Cardiac fibroblast (primary cell): ENCODE results near the gene MYO5B.

Source experiments
- DNase-seq, 2 donors: peaks; one replicate each; pipeline versions ENCODE4 v3.0.0 to v3.0.0-alpha.2; 2010; ENCODE audit warnings: low read depth in 2 of 2
- H3K4me3 ChIP-seq, 2 donors: replicated peaks in 1 of 2; 1 replicate in 1 of 2; 2 replicates in 1 of 2; pipeline ENCODE4 v1.5.1; 2011; ENCODE audit warnings: low read depth in 2 of 2, low read length in 2 of 2, mild to moderate bottlenecking in 2 of 2, moderate library complexity in 1 of 2
- TF ChIP-seq, protein P1 (sequence below): IDR thresholded peaks from one replicate; pipeline ENCODE4 v1.5.1; 2011; ENCODE audit warnings: low read depth, mild to moderate bottlenecking, low read length, inconsistent platforms

MYO5B gene

DNA sequence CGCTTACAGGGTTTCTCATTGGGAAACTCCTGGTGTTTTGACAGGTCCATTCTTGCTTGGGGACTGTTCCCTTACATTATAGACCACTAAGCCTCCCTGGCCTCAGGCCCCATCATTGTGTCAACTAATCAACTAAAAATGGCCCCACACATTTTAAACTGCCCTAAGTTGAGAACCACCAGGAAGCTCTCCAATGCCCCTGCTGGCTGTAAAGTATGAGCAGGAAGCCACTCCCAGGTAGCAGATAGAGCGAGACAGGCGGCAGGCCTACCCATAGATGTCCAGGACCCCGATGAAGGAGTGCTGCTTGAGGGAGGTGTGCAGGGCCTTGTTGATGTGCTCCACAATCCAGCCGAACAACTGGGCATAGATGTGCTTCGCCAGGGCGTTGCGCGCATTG lies 220.9 kb downstream of the MYO5B start:
- DNase-seq, result no peak
- TF ChIP-seq, protein P1, sequence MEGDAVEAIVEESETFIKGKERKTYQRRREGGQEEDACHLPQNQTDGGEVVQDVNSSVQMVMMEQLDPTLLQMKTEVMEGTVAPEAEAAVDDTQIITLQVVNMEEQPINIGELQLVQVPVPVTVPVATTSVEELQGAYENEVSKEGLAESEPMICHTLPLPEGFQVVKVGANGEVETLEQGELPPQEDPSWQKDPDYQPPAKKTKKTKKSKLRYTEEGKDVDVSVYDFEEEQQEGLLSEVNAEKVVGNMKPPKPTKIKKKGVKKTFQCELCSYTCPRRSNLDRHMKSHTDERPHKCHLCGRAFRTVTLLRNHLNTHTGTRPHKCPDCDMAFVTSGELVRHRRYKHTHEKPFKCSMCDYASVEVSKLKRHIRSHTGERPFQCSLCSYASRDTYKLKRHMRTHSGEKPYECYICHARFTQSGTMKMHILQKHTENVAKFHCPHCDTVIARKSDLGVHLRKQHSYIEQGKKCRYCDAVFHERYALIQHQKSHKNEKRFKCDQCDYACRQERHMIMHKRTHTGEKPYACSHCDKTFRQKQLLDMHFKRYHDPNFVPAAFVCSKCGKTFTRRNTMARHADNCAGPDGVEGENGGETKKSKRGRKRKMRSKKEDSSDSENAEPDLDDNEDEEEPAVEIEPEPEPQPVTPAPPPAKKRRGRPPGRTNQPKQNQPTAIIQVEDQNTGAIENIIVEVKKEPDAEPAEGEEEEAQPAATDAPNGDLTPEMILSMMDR, result no peak
- no peak overlapping the region for H3K4me3 ChIP-seq

DNA sequence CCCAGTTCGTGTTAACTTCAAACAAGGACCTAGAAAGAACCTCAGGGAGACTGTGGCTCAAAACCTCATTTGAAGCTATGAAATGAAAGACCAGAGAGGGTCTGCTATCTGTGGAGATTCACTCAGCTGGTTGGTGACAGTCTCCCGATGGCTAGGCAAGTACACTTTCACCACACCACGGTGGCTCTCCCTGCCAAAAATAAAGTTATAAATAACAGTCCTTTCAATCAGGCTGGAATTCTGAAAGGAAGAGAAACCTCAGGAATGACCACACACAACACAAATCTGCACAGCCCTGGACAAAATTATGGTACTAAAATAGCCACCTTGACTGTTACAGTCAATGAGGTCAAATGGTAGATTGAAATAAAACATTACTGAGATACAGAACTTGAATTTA lies 221.4 kb downstream of the MYO5B start:
- no peak overlapping the region for H3K4me3 ChIP-seq
- TF ChIP-seq, protein P1, result no peak
- DNase-seq, result no peak

DNA sequence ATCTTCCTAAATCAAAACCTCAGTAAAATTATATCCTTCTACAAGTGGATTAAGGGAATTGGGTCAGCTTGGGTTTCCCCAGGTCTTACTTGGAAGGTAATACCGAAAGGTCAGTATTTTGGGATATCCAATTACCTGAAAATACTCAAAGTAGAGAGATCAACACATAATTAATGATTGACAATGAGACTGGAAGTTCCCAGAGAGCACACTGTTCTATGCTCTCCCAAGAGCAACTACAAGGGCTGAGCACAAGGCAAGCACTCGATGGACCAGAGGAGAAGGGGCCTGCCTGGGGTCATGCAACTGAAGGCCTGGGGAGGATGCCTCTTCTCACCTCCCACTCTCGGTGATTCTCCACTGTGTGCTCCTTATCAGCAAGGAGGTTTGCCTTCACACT lies 222.4 kb downstream of the MYO5B start:
- no peak overlapping the region for H3K4me3 ChIP-seq
- no peak for DNase-seq
- TF ChIP-seq, protein P1, result no peak

DNA sequence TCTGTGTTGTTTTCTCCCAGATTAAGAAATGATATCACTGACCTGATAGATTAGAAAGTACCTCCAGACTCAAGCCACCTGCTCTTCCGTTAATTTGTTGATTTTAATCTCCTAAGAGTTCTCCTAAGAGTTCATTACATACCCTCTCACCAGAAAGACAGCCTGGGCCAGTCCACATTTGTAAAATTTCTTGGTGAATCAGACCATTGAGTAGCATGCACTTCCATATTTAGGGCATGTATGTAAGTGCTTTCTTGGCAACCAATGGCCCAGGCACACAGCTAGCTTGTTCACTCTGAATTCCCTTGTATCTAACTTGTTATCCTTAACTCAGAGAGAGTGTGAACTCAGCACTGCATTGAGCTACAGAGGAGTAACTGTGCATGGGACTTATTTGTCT lies 223.5 kb downstream of the MYO5B start:
- no peak overlapping the region for H3K4me3 ChIP-seq
- no peak for DNase-seq
- TF ChIP-seq, protein P1, result no peak

DNA sequence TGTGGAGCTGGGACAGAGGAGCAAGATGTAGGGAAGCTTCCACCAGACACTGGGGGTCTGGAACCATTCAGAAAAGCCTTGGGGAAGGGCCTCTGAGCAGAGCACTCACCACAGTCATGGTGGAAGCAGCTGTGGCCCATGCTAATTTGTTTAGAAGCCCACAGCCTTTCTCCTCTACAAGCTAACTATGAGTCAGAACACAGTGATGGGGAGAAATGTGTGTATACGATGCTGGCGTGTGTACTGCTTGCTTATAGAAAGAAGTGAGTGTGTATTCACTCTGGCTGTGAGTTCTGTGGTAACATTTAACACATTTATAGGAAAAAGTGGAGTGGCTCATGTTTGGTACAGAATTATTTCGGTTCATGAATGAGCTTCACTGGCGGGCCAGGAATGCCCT lies 224.6 kb downstream of the MYO5B start:
- TF ChIP-seq, protein P1, result no peak
- DNase-seq, result no peak

DNA sequence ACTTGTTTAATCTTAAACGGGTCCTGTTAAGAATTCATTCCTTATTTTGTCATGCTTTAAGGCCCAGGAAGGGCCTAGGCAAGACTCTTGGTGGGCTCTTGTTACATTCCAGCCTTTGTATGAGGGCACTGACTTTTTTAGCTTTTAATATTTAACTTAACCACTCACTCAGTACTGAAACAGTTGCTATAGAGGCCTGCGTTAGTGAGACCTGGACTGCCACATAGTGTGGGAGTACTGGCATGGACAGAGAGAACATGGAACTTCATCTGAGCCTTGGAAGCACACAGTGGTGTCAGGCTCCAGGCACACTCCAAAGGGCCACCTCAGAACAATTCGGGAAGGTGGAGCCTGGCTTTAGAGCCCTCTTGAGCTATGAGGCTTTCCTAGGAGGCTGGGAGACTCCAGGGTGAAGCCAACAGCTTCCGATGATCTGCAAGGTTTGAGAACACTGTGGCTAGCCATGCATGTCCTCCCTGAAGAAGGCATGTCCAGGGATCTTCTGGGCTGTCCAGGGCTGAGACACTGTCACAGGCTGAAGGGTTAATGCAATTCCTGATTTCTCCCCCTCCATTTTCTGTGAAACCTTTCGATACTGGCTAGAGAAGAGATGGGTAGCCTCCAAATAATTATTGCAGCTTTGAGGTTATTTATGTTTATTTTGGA lies 226.2 kb downstream of the MYO5B start:
- no peak overlapping the region for H3K4me3 ChIP-seq
- TF ChIP-seq, protein P1, result no peak
- no peak for DNase-seq

More for the DNA sequence above, 224.6 kb downstream of the MYO5B start:
- H3K4me3 ChIP-seq, result no peak overlapping the region
